Lung (tissue), 12 donors: Measurements from ENCODE around the gene CEP164. TPM values are rescaled to one million over a fixed set of nuclear protein-coding genes. Genes with fewer than 3 reads are reported as not detected.

Source experiments
- ATAC-seq: fragments of 200-7000 bp; cut with Tn5 transposase; one replicate; pipeline ENCODE4 v1.9.1; 2020; ENCODE audit warnings: moderate number of reproducible peaks; ENCODE audit not compliant: insufficient read depth, low FRiP score
- DNase-seq, 3 donors: peaks; one replicate each; pipeline ENCODE4 v3.0.0-alpha.2; 2013 to 2017
- H3K27ac ChIP-seq, 2 donors: one replicate each; pipeline ENCODE4 v1.5.1; 2013; ENCODE audit warnings: mild to moderate bottlenecking in 2 of 2, moderate library complexity in 2 of 2, control low read depth in 1 of 2, inconsistent platforms in 1 of 2, low read depth in 1 of 2, low read length in 1 of 2
- H3K27me3 ChIP-seq, 3 donors: one replicate each; pipeline ENCODE4 v1.5.1; 2013; ENCODE audit warnings: low read length in 2 of 3; ENCODE audit not compliant: control insufficient read depth in 3 of 3, insufficient read depth in 3 of 3
- H3K36me3 ChIP-seq, 4 donors: one replicate each; pipeline ENCODE4 v1.5.1; 2013; ENCODE audit warnings: low read length in 4 of 4, mild to moderate bottlenecking in 1 of 4, moderate library complexity in 1 of 4; ENCODE audit not compliant: control insufficient read depth in 4 of 4, insufficient read depth in 4 of 4
- H3K4me1 ChIP-seq, 5 donors: one replicate each; pipeline ENCODE4 v1.5.1; 2013; ENCODE audit warnings: low read length in 5 of 5, mild to moderate bottlenecking in 2 of 5, moderate library complexity in 1 of 5; ENCODE audit not compliant: control insufficient read depth in 5 of 5, insufficient read depth in 5 of 5
- H3K4me3 ChIP-seq: one replicate; pipeline ENCODE4 v1.5.1; 2013; ENCODE audit warnings: mild to moderate bottlenecking, control low read depth, moderate library complexity
- H3K9ac ChIP-seq, 2 donors: one replicate each; pipeline ENCODE4 v1.5.1; 2013; ENCODE audit warnings: low read length in 2 of 2, control low read depth in 1 of 2; ENCODE audit not compliant: insufficient read depth in 1 of 2
- H3K9me3 ChIP-seq, 4 donors: one replicate each; pipeline ENCODE4 v1.5.1; 2013; ENCODE audit warnings: low read length in 3 of 4, mild to moderate bottlenecking in 1 of 4, moderate library complexity in 1 of 4; ENCODE audit not compliant: control insufficient read depth in 4 of 4, insufficient read depth in 3 of 4
- CTCF ChIP-seq: IDR thresholded peaks from 2 replicates; pipeline ENCODE4 v1.5.1; 2012; ENCODE audit warnings: mild to moderate bottlenecking; ENCODE audit errors: control extremely low read depth, extremely low read depth
- WGBS, 2 donors: extraction: QIAGEN DNeasy Blood & Tissue Kit; methylation state at CpG; one replicate each; pipeline ENCODE4 v1.1.7; 2013; 5-methylcytosine and 5-hydroxymethylcytosine counted together
- polyA plus RNA-seq, 2 donors: library from polyadenylated mRNA; stranded (reverse); fragments of 200-250 nt; gene quantifications; one replicate each; pipeline ENCODE4 v1.2.1, GENCODE V29; 2013
- total RNA-seq, 2 donors: library from RNA; depleted of rRNA in 1 of 2; stranded (reverse); fragments of >200 nt in 1 of 2; gene quantifications; one replicate each; pipeline ENCODE4 v1.2.1, GENCODE V29; 2014 to 2021
- donor health status: control.
- donor health status: control.
- donor health status: Bipolar disorder and iron deficiency.
- donor health status: healthy.
- donor health status: DM: yes; HTN: yes; CAD: no.

CEP164 gene
- total and polyA plus RNA-seq, 4 donors, result 12.0 to 36.1 (median 26.7) TPM

- Histone ChIP-seq H3K9ac (no peak overlapping the region), H3K4me1 (no peaks in the 10 kb centered on the region), H3K9me3 (peaks cover 0 to 8% (median 0%) of the 10 kb centered on the region in 4 donors), H3K27me3 (no peaks in the 10 kb centered on the region), H3K36me3 (peaks cover 14 to 71% (median 41%) of the 10 kb centered on the region in 4 donors), H3K27ac (no peak overlapping the region), H3K4me3 (no peak overlapping the region)
- ATAC-seq (no peak), DNase-seq (no peak)
- WGBS, 2 donors, result 90 to 94% methylated on average over 12 of the region's 12 CpGs
- TF ChIP-seq CTCF, result no peak
Observed at GRCh38 chr11:117392001-117392690, 64.5 kb downstream of the CEP164 start.

GRCh38 chr11:117392979-117393378, 65.3 kb downstream of the CEP164 start:
- DNase-seq (no peak), ATAC-seq (no peak)
- Histone ChIP-seq H3K27me3 (no peaks in the 10 kb centered on the region), H3K4me1 (no peaks in the 10 kb centered on the region), H3K27ac (no peak overlapping the region), H3K36me3 (peaks cover 17 to 71% (median 43%) of the 10 kb centered on the region in 4 donors), H3K9me3 (peaks cover 0 to 8% (median under 1%) of the 10 kb centered on the region in 4 donors), H3K9ac (no peak overlapping the region), H3K4me3 (no peak overlapping the region)
- no peak for TF ChIP-seq CTCF
- 93 to 95% methylated on average over 8 of the region's 8 CpGs for WGBS, 2 donors

- Histone ChIP-seq H3K27me3 (no peaks in the 10 kb centered on the region), H3K4me1 (no peaks in the 10 kb centered on the region), H3K36me3 (peaks cover 17 to 75% (median 47%) of the 10 kb centered on the region in 4 donors), H3K4me3 (no peak overlapping the region), H3K9me3 (peaks cover 0 to 17% (median 3%) of the 10 kb centered on the region in 4 donors), H3K27ac (no peak overlapping the region), H3K9ac (no peak overlapping the region)
- WGBS, 2 donors, result 93 to 95% methylated on average over 14 of the region's 14 CpGs
- ATAC-seq (no peak), DNase-seq (no peak)
- no peak for TF ChIP-seq CTCF
Observed at GRCh38 chr11:117394221-117394925, 66.7 kb downstream of the CEP164 start.
